NCI-H446 (cell line): ENCODE results near the gene CHSY1.
"Not testable (repeated sequence)": the region's sequence is repeated elsewhere in the genome, so short reads cannot be mapped to it uniquely, and the experiment has no call there.

ENCODE experiments used
- DNase-seq, 2 experiments: peaks; one replicate each; lab custom pipeline; 2025; lab: John Stamatoyannopoulos, UW

Gene CHSY1

DNA sequence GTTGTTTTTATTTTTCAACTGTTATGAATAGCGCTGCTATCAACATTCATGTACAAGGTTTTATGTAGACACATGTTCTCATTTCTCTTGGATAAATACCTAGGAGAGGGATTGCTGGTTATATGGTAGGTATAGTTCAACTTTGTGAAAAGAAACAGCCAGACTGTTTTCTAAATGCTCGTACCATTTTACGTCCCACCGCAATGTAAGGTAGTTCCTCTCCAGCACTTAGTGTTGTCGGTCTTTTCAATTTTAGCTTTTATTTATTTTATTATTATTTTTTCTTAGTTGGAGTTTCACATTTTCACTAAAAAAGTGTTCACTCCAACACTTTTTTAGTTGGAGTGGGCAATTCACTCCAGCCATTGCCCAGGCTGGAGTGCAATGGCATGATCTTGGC is 117.1 kb downstream of the CHSY1 start:
- DNase-seq, result no peak

DNA sequence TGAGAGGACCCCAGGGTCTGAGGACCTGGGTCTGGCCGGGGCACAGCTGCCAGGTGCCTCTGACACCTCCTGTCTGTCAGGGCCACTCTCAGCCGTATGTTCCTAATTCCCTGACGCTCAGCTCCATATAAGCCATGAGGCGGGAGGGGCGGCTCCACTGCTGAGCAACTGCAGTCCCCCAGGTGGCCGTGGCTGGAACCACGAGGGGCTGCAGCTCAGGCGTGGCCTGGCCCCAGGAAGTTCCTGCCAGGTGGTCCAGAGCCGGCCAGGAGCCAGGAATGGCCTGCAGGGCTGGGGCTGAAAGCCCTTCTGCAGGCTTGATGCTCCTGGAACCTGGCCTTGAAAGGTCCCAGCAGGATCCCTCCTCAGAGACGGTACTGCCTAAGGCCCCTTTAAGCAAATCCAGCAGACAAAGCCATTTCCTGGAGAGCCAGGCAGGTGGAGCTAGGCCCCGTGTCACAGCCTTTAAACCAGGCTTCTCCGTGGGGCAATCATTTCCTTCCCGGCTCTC is 118.0 kb downstream of the CHSY1 start:
- DNase-seq, result no peak

DNA sequence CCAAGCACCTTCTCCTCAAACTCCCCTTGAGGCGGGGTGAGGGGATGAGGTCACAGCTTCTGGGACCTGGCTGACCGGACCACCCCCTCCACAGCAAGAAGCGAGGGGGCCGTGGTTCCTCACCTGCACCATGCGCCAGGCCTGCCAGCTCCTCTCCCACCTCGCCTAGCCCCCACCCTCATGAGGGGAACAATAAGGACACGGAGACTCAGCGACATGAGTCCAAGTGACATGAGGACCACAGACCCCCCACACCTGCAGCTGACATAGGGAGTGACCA is 118.7 kb downstream of the CHSY1 start:
- DNase-seq, result no peak

DNA sequence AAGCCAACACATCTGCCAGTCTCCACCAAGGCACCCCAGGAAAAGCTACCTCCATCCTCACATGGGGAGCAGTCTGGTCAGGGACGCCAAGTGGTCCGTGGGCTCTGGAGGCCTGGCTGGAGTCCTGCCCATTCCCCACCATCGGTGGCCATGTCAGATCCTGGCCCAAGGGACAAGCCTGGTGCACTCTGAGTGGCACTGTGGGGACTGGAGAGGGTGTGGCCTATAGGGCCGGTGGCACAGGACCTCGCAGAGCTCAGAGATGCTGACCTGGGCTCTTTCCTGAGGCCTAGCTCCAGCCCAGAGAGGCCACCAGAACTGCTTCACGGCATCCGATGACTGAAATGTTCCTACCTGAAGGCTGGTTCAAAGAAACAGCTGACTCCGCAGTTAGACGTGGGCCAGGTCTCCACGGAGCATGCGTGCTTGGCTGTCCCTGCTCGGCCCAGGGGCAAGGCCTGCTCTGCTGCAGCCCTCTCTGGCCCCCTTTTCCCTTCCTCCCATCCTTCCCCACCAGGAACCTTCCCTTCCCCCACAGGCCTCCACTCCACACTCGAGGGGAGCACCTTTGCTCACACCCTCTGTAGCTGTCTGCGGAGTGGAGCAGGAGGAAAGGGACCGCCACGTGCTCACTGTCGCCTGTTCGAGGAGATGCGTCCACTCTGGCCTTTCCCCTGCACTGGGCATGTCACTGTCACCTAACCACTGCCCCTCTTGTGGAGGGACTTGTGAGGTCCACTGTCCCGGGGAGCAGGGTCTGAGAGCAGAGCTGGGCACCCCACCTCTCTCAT is 119.3 kb downstream of the CHSY1 start:
- no peak for DNase-seq

DNA sequence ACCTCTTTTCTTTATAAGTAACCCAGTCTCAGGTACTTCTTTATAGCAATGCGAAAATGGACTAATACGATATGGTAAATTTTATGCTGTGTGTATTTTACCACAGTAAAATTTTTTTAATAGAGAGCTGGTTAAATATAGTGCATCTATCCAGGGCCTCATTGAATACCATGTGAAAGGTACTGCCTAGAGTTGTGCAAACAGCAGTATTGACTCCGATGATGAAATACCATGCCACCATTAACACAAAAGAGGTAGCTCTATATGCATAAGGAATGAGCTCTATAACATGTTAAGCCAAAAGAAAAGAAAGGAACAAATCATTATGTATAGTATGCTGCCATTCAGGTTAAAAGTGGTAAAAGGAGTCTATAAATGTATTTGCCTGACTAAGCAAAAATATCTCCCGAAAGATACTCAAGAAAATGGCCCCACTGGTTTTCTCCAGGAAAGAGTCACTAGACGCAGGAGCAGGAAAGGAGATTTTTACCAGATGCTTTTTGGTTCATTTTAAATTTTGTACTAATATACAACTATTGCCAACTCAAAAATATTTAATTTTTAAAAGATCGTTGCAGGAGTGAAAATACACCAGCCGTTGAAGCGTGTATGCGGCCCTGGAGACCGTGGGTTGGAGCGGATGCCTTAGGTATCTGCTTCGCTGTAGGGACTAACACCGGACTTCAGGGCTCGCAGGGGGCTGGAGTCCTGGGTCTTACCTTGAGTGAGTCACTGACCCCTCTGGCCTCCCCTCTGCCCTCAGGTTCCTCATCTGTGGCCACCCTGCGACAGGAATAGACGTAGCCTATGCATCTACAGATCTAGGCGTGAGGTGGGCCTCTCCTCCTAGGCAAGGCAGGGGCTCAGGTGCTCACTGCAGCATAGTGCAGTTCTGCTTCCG is 120.1 kb downstream of the CHSY1 start:
- DNase-seq, result no peak

DNA sequence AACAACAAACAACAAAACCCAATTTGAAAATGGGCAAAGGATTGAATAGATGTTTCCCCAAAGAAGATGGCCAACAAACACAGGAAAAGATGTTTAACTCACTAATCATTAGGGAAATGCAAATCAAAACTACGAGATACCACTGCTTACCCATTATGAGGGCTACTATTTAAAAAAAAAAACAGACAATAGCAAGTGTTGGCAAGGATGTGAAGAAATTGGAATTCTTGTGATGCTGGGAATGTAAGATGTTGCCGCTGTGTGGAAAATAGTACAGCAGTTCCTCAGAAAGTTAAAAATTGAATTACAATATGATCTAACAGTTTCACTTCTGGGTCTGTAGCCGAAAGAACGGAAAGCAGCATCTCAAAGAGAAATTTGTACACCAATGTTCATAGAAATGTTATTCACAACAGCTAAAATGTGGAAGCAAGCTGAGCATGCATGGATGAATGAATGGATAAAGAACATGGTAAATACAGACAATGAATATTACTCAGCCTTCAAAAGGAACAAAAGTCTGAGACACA is 121.9 kb downstream of the CHSY1 start:
- DNase-seq, result no peak

DNA sequence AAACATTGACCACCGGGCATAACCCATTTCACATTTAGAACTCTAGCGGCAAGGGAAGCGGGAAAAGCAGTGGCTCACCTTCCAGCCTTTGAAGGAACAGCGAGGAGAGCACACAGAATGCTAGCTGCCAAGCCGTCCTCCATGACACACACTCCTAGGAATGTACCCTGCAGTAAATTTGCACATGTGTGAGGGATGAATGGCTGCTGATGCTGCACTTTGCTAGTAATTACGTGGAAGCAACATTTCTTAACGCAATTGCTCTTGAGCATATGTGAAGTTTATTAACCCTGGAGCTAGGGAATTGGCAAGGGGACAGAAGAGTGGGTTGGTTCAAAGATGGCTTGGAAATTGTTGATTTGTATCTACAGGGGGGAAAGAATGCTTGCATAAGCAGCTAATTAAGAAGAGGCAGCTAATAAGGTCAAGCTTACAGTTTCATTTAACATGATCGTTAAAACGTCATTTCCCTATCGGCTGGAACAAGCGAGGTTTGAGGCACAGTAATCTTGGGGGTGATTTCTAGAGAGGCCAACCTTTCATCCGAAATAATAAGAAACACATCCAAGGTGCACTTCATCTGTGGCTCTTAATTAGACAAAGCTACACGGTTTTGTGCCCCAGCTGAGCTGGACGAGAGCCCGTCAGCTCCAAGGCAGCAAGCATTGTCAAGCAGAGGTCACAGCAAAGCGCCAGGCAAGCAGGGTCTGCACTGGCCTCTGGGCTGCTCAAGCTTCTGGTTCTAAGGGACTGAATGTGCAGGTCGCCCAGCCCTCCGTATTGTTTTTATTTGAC is 123.4 kb downstream of the CHSY1 start:
- DNase-seq, result peak; percentile 63 to 77

DNA sequence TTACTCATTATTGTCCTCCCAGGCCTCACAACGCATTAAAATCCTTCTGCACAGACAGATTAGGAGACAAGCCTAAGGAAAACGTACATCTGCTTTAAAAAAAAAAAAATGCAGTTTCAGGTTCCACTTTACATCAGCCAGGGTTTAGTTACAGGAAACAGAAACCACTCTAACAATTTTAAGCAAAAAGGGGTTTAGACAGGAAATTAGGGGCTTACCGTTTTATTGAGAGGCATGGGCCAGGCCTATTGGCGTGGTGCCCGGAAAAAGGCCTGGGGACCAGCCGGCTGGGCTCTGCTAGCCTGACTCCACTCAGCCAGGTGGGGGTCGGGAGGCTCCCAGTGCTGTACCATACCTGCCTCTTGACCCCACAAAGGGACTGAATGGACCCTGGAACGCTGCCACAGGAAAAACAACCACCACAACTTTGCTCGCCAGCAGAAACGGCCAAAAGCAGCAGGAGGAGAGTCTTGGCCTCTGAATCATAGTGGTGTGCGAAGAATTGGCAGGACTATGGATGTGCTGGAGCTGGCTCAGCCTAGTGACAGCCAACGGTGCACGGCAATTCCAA is 124.3 kb downstream of the CHSY1 start:
- DNase-seq, result peak; percentile 63 to 86

DNA sequence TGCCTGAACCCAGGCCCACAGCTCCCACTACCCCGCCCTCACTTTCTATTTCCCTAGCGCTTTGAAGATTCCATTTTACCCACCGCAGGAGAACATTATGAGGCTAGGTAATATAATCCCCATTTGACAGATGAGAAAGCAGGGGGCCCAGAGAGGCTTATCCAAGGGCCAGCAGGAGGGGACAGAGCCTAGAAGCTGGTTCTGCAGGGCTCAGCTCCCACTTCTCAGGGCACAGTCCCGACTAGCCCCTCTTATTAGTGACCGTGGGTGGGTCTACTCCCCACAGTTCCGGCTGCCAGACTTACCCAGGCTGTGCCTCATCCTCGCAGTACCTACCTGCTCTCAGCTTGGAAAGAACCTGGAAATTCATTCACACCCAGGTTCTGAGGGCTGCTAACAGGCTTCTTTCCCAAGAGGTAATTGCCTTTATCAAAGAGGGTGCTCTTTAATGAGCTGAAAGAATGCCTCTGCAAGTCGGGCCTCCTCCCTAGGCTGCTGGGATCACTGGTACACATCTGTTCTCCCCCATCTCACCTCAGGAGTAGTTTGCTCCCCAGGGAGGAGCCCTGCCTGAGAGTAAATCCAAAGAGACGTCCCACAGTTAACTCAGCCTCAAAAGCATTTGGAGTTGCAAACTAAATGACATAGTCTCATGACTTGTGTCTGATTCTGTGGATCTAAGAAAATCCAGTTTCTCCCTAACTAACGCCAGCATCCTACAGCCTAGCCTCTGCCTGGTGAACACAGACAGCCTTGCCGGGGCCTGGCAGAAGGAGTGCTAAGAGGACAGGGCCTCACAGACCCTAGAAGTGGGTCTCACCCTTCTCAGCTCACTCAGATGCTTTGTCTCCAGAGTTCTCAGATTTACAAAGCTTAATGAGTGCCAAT is 125.0 kb downstream of the CHSY1 start:
- peak in 1 of 2 experiments; percentile 60 for DNase-seq

DNA sequence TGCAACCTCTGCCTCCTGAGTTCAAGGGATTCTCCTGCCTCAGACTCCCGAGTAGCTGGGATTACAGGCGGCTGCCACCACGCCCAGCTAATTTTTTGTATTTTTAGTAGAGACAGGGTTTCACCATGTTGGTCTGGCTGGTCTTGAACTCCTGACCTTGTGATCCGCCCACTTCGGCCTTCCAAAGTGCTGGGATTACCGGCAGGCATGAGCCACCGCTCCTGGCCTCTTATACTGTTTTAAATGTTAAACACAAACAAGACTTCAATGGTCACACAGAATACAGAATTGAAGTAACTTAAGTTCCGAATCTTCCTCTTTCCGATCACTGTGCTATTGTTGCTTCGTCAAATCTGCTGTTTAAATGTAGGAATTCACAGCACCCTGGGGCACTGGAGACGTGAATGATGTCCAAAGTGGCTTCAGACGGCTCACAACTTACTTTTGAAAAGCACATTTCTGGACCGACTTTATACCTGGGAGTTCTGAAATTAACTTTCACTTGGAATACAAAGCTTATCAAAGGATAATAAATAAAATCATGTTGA is 125.9 kb downstream of the CHSY1 start:
- DNase-seq, result not testable (repeated sequence)
